CD1c-positive myeloid dendritic cell (primary cell): ENCODE measurements around the gene ABTB1.
"Not testable (repeated sequence)": the region's sequence is repeated elsewhere in the genome, so short reads cannot be mapped to it uniquely, and the experiment has no call there.

Source experiments
- DNase-seq: peaks from one replicate; pipeline ENCODE4 v3.0.0-alpha.2; 2016; ENCODE audit errors: extremely low spot score

The ABTB1 gene

GRCh38 chr3:127702151-127702578 is 29.4 kb downstream of the ABTB1 start:
- DNase-seq = no peak

GRCh38 chr3:127704840-127705239 is 32.1 kb downstream of the ABTB1 start:
- not testable (repeated sequence) for DNase-seq

DNA sequence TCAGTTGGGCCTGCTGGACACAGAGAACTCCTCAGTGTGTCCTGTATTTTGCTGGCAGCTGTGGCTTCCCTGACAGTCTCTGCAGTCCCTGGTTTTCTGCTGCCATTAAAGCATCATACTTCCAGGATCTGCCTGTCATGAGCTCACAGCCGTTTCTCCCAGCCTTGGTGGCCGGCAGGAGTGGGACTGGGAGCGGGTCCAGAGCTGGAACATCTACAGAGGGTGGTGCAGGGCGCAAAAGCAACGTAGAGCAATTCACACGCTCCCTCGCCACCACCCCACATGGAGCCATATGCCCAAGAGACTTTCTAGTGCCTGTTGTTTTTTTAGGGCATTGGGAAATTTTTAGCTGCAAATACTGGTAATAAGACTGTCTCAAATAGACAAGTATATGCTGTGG is 33.6 kb downstream of the ABTB1 start:
- DNase-seq = no peak

DNA sequence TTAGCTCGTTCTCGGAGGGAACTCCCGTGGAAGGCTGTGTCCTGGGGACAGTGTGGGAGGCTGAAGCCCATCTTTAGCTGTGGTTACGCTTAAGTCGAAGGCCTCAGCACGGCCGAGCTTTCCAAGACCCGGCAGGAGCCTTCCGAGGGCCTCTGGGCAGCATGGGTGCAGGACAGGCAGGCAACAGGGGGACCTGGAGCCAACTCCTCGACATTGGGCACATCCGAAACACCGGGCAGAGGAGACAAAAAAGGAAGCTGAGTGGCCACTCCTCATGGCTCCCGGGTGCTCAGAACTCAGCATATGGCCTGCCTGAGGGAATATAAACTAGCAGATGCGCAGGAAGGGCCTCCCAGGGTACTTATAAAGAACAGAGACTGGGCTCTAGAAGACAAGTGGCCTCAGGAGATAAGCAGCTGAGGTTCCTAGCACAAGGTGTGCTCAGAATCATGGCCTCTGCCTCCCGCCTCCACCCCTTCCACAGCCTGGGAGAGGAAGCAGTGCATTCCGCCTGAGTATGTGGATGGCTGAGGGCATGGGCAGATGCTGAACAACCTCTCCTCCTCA is 34.1 kb downstream of the ABTB1 start:
- DNase-seq = no peak

- DNase-seq = no peak
Measured at GRCh38 chr3:127707851-127708411, 35.2 kb downstream of the ABTB1 start.

DNA sequence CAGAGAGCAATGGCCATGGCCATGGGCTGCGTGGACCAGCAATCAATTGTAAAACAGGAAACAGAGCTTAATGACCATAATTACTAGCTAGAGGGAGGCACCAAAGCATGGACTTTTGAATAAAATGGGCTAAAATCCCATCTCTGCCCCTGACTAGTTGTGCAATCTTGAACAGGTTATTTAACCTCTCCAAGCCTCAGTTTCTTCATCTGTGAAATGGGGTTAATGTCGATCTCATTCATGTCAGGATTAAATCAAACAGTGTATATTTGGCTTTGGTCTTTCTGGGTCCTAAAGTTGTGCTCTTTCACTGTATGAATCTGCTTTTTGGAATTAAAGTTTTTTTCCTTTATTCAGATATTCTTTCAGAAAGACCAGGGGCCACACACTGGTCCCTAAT is 36.1 kb downstream of the ABTB1 start:
- no peak for DNase-seq

- DNase-seq = no peak
Measured at GRCh38 chr3:127709320-127710060, 36.7 kb downstream of the ABTB1 start.

DNA sequence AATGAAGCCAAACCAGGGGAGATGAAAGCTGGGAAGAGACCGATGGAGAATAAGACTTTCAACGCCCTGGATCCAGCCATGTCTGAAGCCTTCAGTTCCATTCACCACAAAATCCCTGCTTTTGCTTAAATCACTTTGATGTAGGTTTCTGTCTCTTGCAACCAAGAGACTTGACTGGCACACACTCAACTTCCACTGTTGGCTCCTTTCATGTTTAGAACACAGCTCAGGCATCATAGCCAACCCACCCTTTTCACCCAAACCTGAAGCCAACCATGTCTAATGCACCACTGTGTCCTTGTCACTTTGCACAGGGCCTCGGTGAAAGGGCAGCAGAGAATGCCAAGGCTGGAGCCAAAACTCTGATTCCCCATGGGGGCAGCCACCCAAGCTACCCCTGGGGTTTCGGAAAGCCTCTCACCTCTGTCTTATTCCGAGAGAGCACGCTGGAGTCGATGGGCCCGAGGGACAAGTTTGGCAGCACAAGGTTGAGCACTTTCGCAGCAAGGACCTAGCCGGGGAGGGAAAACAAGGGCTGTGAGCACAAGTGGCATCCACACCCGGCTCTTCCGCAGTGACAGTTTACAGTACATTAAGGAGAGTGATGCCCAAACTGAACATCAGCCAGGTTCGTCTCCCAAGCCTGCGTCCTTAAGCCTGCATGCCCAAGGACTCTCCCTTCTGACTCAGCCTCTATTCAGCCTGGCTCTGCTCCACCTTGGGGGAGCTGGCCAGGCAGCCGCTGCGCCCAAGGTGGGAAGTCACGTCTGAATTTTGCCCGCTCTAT is 37.6 kb downstream of the ABTB1 start:
- no peak for DNase-seq

DNA sequence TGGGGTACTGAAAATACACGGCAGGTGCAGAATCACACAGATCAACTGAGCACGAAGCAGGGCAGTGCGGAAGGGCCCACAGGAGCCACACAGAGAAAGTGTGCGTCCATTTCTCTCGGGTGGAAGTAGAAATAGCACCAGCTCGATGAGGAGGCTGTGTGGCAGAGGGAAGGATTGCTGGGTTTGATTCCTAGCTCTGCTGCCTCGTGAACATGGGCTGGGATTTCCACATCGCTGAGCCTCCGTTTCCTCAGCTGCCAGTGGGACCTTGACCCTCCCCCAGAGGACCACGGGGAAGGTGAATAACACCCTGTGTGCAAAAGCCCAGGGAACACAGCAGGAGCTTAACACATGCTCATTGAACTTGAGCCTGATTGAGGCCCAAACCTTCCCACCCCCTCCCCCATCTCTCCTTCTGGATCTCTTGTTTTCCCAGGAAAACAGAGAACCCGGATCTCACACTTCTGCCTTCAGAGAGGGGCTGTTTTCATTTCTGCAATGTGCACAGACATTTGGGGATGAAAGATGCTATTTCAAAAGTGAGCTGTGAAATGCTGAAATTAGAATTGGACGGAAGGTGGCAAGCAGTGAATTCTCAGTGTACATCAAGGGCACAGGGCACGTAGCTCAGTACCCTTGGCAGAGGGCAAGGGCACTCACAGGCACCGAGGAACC is 38.4 kb downstream of the ABTB1 start:
- no peak for DNase-seq

- DNase-seq = no peak
Measured at GRCh38 chr3:127711896-127712295, 39.1 kb downstream of the ABTB1 start.

DNA sequence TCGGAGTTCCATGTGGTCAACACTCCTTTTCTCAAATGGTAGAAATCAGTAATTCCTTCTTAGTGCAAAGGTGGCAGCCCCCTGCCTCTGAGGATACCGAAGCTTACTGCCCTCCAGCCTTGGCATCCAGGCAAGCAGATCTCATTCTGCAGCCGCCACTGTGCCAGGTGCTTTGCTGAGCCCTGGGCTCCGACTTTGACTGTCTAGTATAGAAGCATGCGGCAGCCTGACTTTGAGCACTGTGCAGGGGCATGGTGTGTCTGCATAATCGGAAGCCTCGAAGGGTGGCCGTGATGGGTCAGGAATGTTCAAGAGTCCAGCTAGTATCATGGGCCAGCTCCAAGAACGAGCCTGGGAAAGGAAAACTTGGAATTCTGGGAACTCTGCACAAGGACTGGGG is 39.7 kb downstream of the ABTB1 start:
- DNase-seq = no peak

DNA sequence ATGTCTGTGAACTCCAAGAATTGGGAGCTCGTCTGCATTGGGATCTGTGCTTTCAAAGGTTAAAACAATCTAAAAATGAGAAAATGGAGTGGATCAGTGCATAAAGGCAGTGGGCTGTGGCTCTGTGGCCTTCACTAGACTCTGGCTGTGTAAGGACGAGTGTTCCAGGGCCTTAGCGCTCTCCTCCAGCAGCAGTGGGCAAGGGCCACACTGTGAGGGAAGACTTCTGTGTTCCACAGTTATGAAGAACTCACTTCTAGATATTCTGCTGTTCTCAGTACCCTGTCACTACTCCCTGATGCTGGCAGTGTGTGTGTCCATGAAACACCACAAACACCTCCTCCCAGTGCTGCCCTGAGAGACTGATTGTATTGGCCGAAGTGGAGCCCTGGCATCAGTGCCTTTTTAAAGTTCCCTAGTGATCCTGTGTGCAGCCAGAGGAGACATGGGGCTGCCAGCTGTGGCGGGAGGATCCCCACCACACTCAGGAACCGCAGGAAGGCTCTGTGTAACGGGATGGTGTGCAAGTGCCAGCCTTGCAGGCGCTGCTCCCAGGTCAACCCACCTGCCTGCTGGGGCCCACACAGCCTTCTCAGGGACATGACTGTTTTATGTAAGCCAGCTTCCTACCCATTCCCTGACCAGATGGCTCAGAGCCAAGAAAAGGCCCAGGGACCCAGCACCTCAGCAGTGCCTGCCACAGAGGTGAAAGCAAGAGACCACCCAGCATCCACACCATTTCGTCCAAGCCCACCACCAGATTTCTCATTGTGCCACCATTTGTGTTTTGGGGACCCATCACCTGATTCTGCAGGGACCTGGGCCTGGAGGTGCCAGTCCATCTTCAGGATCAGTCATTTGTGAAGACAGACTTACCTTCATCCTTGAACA is 40.4 kb downstream of the ABTB1 start:
- no peak for DNase-seq

DNA sequence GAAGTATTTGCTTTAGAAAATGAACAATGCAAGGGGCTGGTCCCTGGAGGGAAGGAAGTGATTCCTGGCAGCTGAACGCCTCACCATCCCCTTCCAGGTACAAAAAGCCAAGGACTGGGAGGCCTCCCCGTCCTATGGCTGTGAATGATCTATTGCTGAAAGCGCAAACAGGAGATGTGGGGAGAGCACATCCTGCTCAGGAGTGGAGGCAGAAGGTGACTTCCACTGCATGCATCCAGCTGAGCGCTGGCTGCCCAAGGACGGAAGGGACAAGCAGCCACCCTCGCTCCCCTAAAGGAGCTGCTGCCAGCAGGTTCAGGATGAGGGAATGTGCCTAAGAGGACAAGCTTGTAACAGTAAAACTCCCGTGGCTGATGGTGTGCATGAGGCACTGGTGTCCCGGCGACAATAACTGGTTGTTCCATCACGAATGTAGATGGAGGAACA is 41.4 kb downstream of the ABTB1 start:
- DNase-seq = no peak

DNA sequence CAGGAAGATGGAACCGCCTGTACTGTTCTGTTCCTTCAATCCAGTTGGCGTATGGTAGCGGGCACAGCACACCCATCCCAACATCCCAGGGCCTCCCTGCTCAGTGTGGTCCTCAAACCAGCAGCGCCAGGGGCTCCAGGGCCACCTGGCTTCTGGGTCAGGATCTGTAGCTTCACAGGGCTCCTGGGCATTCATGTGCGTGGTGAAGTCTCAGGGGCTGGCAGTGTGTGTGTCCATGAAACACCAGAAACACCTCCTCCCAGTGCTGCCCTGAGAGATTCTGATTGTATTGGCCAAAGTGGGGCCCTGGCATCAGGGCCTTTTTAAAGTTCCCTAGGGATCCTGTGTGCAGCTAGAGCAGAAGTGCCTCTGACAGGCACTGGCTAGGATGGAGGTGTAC is 42.1 kb downstream of the ABTB1 start:
- DNase-seq = no peak

DNA sequence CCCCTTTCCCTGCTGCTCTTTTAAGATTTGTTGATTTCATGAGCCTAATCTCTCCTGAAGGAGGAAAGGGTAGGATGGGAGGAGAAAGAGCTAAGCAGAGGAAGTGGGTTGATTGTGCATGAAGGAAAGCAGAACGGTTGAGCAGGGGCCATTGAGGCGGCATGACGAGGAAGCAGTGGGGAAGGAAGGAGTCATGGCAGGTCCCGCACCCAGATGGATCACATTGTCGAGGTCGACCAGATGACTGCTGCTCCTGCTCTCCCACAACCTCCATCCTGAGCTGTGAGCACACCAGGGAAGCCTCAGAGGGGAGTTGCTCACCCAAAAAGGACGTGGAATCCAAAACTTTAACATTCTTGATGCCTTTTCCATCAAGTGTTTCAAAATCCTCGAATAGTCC is 42.8 kb downstream of the ABTB1 start:
- DNase-seq = peak; percentile 24

DNA sequence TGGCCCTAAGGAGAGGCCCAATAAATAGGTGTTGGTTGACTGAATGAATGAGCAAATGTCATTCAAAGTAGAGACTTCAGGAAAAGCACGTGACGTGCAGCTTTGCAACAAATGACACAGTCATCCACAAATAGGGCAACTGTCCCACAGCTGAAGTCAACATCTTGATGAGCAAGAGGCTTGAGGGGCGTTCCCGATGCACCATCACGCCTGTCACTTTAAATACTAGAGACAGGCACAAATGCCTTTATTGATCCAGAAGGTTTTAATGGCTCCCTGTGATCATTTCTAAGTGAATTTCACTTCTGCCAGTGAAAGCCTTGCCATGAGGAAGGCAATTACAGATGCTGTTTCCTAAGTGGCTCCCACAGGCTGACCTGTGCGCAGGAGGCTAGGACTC is 43.6 kb downstream of the ABTB1 start:
- no peak for DNase-seq

DNA sequence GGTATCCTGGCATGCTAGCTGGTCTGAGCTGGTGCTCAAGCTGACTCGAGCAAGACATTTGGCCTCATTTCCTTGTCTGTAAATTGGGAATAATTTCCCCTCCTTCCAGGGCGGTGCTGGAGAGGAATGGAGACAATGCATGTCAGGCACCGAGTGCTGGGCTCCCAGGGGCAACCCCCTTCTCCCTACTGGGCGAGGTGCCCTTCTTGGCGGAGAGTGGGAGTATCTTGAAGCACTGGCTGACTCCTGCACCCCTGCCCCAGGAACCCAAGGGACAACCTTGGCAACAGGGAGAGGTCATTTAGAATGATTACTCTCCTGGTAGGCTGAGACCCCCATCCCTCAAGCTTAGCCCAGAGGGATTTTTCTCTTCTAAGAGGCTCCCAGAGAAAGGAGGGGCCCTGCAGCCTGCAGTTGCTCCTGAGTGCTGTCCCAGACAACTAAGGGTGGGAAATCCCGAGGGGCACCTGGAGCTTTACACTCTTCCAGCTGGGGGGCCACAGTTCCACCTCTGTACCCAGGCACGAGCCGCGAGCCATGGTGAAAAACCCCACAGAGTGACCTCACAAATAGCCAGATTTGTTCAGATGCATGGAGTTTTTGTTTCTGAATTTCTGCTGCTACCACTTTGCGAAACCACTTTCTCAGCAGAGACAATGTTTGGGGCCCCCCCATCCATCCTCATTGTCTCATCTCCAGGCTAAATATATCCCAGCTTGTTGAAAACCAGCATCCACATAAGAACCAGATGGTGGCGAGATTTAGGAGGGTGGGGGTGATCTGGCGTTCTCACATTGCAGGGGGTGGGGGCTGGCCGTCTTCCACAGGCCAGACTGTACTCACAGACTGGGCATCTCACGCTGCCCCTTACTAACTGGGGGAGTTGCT is 44.8 kb downstream of the ABTB1 start:
- no peak for DNase-seq

DNA sequence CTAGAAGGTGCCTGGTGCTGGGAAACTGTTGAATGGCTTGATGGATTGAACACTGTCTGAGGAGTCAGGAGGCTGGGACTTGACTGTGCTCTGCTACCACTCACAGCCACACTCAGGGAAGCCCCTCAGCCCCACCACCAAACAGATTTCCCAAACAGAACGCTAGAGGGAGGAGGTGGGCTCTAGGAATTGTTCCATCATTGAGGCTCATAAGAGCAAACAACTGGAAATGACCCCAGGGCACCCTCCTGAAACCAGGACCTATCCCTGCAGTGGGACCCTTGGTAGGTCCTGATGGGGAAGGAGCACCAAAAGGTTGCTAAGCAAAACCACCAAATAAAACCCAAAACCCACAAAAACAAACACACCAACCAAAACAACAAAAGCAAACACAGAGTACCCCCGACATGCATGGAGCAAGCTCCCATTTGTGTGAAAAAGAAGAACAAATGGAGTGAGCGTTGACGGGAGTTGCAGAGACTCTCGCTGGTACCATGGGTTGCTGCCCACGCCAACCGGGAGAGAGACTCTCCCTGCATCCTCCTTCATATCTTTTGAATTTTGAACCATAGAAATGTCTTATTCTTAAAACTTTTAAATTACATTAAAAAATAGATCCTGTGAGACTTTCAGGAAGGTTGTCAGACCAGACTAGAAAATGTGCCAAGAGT is 45.6 kb downstream of the ABTB1 start:
- no peak for DNase-seq

DNA sequence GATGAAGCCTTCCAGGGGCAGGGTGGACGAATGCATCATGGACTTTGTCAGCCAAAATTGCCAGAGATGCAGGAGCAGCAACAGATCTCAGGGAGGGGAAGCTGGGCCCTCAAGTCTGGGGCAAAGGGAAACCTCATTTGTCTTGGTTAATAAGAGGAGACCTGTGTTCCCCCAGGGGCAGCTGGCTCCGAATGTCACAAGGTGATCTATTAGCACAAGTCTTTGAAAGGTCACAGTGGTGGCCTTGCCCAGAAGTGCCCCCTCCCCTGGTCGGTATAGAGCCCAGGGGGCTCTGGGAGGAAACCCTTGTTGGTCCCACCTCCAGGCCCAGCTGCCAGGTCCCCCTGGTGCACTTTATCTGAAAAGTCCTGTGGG is 46.2 kb downstream of the ABTB1 start:
- no peak for DNase-seq
